ENCODE measurements around the gene NPAS3.

Gene NPAS3

GRCh38 chr14:33567731-33568130 lies 629.1 kb downstream of the NPAS3 start:
- in situ Hi-C loops (cut with MboI; ENCODE audit: low sequenced_read_pairs) = no loop called here

- in situ Hi-C loops (cut with MboI; ENCODE audit: low sequenced_read_pairs) = no loop called here
Observed at GRCh38 chr14:33568935-33569579, 630.4 kb downstream of the NPAS3 start.

- in situ Hi-C loops (cut with MboI; ENCODE audit: low sequenced_read_pairs) = no loop called here
Observed at GRCh38 chr14:33569821-33570687, 631.4 kb downstream of the NPAS3 start.

GRCh38 chr14:33570694-33571310 lies 632.1 kb downstream of the NPAS3 start:
- in situ Hi-C loops (cut with MboI; ENCODE audit: low sequenced_read_pairs) = no loop called here

GRCh38 chr14:33573301-33573880 lies 634.7 kb downstream of the NPAS3 start:
- in situ Hi-C loops (cut with MboI; ENCODE audit: low sequenced_read_pairs) = no loop called here

GRCh38 chr14:33576014-33576413 lies 637.3 kb downstream of the NPAS3 start:
- in situ Hi-C loops (cut with MboI; ENCODE audit: low sequenced_read_pairs) = no loop called here

GRCh38 chr14:33578461-33579216 lies 640.0 kb downstream of the NPAS3 start:
- in situ Hi-C loops (cut with MboI; ENCODE audit: low sequenced_read_pairs) = no loop called here

GRCh38 chr14:33580231-33580749 lies 641.6 kb downstream of the NPAS3 start:
- in situ Hi-C loops (cut with MboI; ENCODE audit: low sequenced_read_pairs) = no loop called here

GRCh38 chr14:33580841-33581240 lies 642.2 kb downstream of the NPAS3 start:
- in situ Hi-C loops (cut with MboI; ENCODE audit: low sequenced_read_pairs) = no loop called here

- in situ Hi-C loops (cut with MboI; ENCODE audit: low sequenced_read_pairs) = no loop called here
Observed at GRCh38 chr14:33584697-33585096, 646.0 kb downstream of the NPAS3 start.

- in situ Hi-C loops (cut with MboI; ENCODE audit: low sequenced_read_pairs) = no loop called here
Observed at GRCh38 chr14:33586806-33587205, 648.1 kb downstream of the NPAS3 start.

GRCh38 chr14:33587791-33588190 lies 649.1 kb downstream of the NPAS3 start:
- in situ Hi-C loops (cut with MboI; ENCODE audit: low sequenced_read_pairs) = no loop called here

- in situ Hi-C loops (cut with MboI; ENCODE audit: low sequenced_read_pairs) = no loop called here
Observed at GRCh38 chr14:33588771-33589170, 650.1 kb downstream of the NPAS3 start.

- in situ Hi-C loops (cut with MboI; ENCODE audit: low sequenced_read_pairs) = no loop called here
Observed at GRCh38 chr14:33589334-33589733, 650.7 kb downstream of the NPAS3 start.

GRCh38 chr14:33590891-33591630 lies 652.4 kb downstream of the NPAS3 start:
- in situ Hi-C loops (cut with MboI; ENCODE audit: low sequenced_read_pairs) = no loop called here

GRCh38 chr14:33592297-33592696 lies 653.6 kb downstream of the NPAS3 start:
- in situ Hi-C loops (cut with MboI; ENCODE audit: low sequenced_read_pairs) = no loop called here

- in situ Hi-C loops (cut with MboI; ENCODE audit: low sequenced_read_pairs) = no loop called here
Observed at GRCh38 chr14:33596211-33597080, 657.8 kb downstream of the NPAS3 start.

GRCh38 chr14:33598582-33598981 lies 659.9 kb downstream of the NPAS3 start:
- in situ Hi-C loops (cut with MboI; ENCODE audit: low sequenced_read_pairs) = no loop called here

GRCh38 chr14:33602396-33602795 lies 663.7 kb downstream of the NPAS3 start:
- in situ Hi-C loops (cut with MboI; ENCODE audit: low sequenced_read_pairs) = no loop called here
